ENCODE data around the gene CLCA2. TPM values are rescaled to one million over a fixed set of nuclear protein-coding genes. Genes with fewer than 3 reads are reported as not detected.

Gene CLCA2
- polyA plus RNA-seq, 1 of the 3 experiments (the other 2 are of a cell fraction), result 0.02 TPM

- no peak for TF ChIP-seq CHD2 (IDR thresholded peaks at IDR 0.05; ENCODE audit: low read length, partially characterized antibody)
- TF ChIP-seq, protein P1, sequence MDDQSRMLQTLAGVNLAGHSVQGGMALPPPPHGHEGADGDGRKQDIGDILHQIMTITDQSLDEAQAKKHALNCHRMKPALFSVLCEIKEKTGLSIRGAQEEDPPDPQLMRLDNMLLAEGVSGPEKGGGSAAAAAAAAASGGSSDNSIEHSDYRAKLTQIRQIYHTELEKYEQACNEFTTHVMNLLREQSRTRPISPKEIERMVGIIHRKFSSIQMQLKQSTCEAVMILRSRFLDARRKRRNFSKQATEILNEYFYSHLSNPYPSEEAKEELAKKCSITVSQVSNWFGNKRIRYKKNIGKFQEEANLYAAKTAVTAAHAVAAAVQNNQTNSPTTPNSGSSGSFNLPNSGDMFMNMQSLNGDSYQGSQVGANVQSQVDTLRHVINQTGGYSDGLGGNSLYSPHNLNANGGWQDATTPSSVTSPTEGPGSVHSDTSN (IDR thresholded peaks at IDR 0.05), result no peak
- no peak for TF ChIP-seq EZH2phosphoT487 (IDR thresholded peaks at IDR 0.05; ENCODE audit: borderline replicate concordance, low read depth)
- no peak for TF ChIP-seq USF2 (IDR thresholded peaks at IDR 0.05; ENCODE audit: borderline replicate concordance, low read depth, low read length)
- TF ChIP-seq, protein P2, sequence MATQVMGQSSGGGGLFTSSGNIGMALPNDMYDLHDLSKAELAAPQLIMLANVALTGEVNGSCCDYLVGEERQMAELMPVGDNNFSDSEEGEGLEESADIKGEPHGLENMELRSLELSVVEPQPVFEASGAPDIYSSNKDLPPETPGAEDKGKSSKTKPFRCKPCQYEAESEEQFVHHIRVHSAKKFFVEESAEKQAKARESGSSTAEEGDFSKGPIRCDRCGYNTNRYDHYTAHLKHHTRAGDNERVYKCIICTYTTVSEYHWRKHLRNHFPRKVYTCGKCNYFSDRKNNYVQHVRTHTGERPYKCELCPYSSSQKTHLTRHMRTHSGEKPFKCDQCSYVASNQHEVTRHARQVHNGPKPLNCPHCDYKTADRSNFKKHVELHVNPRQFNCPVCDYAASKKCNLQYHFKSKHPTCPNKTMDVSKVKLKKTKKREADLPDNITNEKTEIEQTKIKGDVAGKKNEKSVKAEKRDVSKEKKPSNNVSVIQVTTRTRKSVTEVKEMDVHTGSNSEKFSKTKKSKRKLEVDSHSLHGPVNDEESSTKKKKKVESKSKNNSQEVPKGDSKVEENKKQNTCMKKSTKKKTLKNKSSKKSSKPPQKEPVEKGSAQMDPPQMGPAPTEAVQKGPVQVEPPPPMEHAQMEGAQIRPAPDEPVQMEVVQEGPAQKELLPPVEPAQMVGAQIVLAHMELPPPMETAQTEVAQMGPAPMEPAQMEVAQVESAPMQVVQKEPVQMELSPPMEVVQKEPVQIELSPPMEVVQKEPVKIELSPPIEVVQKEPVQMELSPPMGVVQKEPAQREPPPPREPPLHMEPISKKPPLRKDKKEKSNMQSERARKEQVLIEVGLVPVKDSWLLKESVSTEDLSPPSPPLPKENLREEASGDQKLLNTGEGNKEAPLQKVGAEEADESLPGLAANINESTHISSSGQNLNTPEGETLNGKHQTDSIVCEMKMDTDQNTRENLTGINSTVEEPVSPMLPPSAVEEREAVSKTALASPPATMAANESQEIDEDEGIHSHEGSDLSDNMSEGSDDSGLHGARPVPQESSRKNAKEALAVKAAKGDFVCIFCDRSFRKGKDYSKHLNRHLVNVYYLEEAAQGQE (IDR thresholded peaks at IDR 0.05; ENCODE audit: low read depth, low read length), result no peak
- no peak for TF ChIP-seq EP300 (IDR thresholded peaks at IDR 0.05; ENCODE audit: borderline replicate concordance in 1 of 2, low read depth in 1 of 2, low read length in 1 of 2)
- TF ChIP-seq RAD21 (IDR thresholded peaks at IDR 0.05; ENCODE audit: low read length), result no peak
- TF ChIP-seq, protein P3, sequence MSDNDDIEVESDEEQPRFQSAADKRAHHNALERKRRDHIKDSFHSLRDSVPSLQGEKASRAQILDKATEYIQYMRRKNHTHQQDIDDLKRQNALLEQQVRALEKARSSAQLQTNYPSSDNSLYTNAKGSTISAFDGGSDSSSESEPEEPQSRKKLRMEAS (IDR thresholded peaks at IDR 0.05; ENCODE audit: low read depth), result no peak
- no peak for TF ChIP-seq FOXM1 (IDR thresholded peaks at IDR 0.05; ENCODE audit: low read depth)
- no peak for TF ChIP-seq SIN3A (IDR thresholded peaks at IDR 0.05; ENCODE audit: borderline replicate concordance, low read depth, low read length)
- TF ChIP-seq NRF1 (IDR thresholded peaks at IDR 0.05; ENCODE audit: low read depth, low read length), result no peak
- TF ChIP-seq, protein P4, sequence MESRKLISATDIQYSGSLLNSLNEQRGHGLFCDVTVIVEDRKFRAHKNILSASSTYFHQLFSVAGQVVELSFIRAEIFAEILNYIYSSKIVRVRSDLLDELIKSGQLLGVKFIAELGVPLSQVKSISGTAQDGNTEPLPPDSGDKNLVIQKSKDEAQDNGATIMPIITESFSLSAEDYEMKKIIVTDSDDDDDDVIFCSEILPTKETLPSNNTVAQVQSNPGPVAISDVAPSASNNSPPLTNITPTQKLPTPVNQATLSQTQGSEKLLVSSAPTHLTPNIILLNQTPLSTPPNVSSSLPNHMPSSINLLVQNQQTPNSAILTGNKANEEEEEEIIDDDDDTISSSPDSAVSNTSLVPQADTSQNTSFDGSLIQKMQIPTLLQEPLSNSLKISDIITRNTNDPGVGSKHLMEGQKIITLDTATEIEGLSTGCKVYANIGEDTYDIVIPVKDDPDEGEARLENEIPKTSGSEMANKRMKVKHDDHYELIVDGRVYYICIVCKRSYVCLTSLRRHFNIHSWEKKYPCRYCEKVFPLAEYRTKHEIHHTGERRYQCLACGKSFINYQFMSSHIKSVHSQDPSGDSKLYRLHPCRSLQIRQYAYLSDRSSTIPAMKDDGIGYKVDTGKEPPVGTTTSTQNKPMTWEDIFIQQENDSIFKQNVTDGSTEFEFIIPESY (IDR thresholded peaks at IDR 0.05; ENCODE audit: borderline replicate concordance, low read depth), result no peak
- no peak for TF ChIP-seq RXRA (IDR thresholded peaks at IDR 0.05; ENCODE audit: borderline replicate concordance, low read depth)
- no peak for TF ChIP-seq USF1 (IDR thresholded peaks at IDR 0.05; ENCODE audit: borderline replicate concordance, low read depth)
- TF ChIP-seq, protein P5, sequence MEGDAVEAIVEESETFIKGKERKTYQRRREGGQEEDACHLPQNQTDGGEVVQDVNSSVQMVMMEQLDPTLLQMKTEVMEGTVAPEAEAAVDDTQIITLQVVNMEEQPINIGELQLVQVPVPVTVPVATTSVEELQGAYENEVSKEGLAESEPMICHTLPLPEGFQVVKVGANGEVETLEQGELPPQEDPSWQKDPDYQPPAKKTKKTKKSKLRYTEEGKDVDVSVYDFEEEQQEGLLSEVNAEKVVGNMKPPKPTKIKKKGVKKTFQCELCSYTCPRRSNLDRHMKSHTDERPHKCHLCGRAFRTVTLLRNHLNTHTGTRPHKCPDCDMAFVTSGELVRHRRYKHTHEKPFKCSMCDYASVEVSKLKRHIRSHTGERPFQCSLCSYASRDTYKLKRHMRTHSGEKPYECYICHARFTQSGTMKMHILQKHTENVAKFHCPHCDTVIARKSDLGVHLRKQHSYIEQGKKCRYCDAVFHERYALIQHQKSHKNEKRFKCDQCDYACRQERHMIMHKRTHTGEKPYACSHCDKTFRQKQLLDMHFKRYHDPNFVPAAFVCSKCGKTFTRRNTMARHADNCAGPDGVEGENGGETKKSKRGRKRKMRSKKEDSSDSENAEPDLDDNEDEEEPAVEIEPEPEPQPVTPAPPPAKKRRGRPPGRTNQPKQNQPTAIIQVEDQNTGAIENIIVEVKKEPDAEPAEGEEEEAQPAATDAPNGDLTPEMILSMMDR (IDR thresholded peaks at IDR 0.05), result no peak
- no peak for TF ChIP-seq MXI1 (IDR thresholded peaks at IDR 0.05; ENCODE audit: low read depth, low read length)
- no peak for TF ChIP-seq GABPA (IDR thresholded peaks at IDR 0.05; ENCODE audit: low read depth)
- no peak for TF ChIP-seq TCF12 (IDR thresholded peaks at IDR 0.05)
- TF ChIP-seq TEAD4 (IDR thresholded peaks at IDR 0.05; ENCODE audit: borderline replicate concordance, insufficient read depth), result no peak
- no peaks in the 10 kb centered on the region for H3K9me3 ChIP-seq
- H3K36me3 ChIP-seq (replicated peaks in 1 of 2; ENCODE audit: control insufficient read depth in 1 of 2, insufficient read depth in 2 of 2, low read length in 1 of 2), result no peaks in the 10 kb centered on the region
- ChIA-PET POLR2A (no interaction called here), CTCF (interaction anchor here (1.5 to 2.3 kb wide), 2 partner anchors 9 to 18 kb away, joined by 7 to 13 read pairs; no protein-coding TSS in a partner anchor)
- no peak overlapping the region for H3K27ac ChIP-seq (ENCODE audit: low read depth in 2 of 2, low read length in 1 of 2)
- no peaks in the 10 kb centered on the region for H3K79me2 ChIP-seq (ENCODE audit: insufficient read depth)
- no peaks in the 10 kb centered on the region; a peak in 1 of 4 replicates for H3K4me1 ChIP-seq (ENCODE audit: control insufficient read depth in 1 of 2, insufficient read depth in 2 of 2, low read depth in 1 of 2, low read length in 1 of 2)
- no peak overlapping the region for H3K9ac ChIP-seq
- H2AFZ ChIP-seq (ENCODE audit: low read depth), result no peak overlapping the region
- no peak overlapping the region for H3K4me2 ChIP-seq
- no peaks in the 10 kb centered on the region for H3F3A ChIP-seq (replicated peaks; ENCODE audit: insufficient read depth)
- no peaks in the 10 kb centered on the region for H4K20me1 ChIP-seq (ENCODE audit: insufficient read depth)
- WGBS (ENCODE audit: low lambda C conversion rate), result 88% methylated on average over 4 of the region's 4 CpGs
- peaks cover under 1% of the 10 kb centered on the region; the same call in 1 of the 2 replicates for H3K27me3 ChIP-seq (ENCODE audit: insufficient read depth)
- no peaks in the 10 kb centered on the region for H3K9me2 ChIP-seq
- no peak overlapping the region for H3K4me3 ChIP-seq (ENCODE audit: low read depth in 2 of 2, low read length in 1 of 2)
- DNase-seq, result no peak
These were observed 58.0 kb downstream of the CLCA2 start for GRCh38 chr1:86481966-86482365.

Data from SK-N-SH (cell line).